ENCODE measurements around the gene NTHL1. TPM values are rescaled to one million over a fixed set of nuclear protein-coding genes. Genes with fewer than 3 reads are reported as not detected.

Gene NTHL1
- total and polyA plus RNA-seq, 2 of the 13 experiments (the other 11 are each of a cell fraction or from before 2014, with no cell fraction given) = 47.5 to 64.9 TPM

GRCh38 chr16:2039274-2040031, 8.2 kb downstream of the NTHL1 start (continued):
- TF ChIP-seq ARID4A (CRISPR knock-in tag; IDR thresholded peaks at IDR 0.05; ENCODE audit: borderline replicate concordance) (peak; percentile 82), DBP (CRISPR knock-in tag; IDR thresholded peaks at IDR 0.05; ENCODE audit: not compliant biosample characterization) (no peak), SUZ12 (IDR thresholded peaks at IDR 0.05; ENCODE audit: low read depth, low read length) (no peak), MIXL1 (CRISPR knock-in tag; IDR thresholded peaks at IDR 0.05) (no peak), PRPF4 (IDR thresholded peaks at IDR 0.05; ENCODE audit: low read depth, low read length, poor library complexity, severe bottlenecking) (no peak), SKI (IDR thresholded peaks at IDR 0.05; ENCODE audit: partially characterized antibody) (peak; percentile 93), ZNF597 (CRISPR knock-in tag; IDR thresholded peaks at IDR 0.05) (no peak), HINFP (CRISPR knock-in tag; IDR thresholded peaks at IDR 0.05; ENCODE audit: low read depth) (0 out of 2 replicates have a peak, but pooled peaks have one; percentile 49), PTBP1 (IDR thresholded peaks at IDR 0.05; ENCODE audit: low read depth, low read length, poor library complexity, severe bottlenecking) (no peak), KDM5A (IDR thresholded peaks at IDR 0.05; ENCODE audit: borderline replicate concordance, low read length) (no peak), ZNF512 (CRISPR knock-in tag; IDR thresholded peaks at IDR 0.05) (no peak), CENPX (CRISPR knock-in tag; IDR thresholded peaks at IDR 0.05) (no peak), PITX1 (CRISPR knock-in tag; IDR thresholded peaks at IDR 0.05) (peak; percentile 86), KLF13 (CRISPR knock-in tag; IDR thresholded peaks at IDR 0.05) (no peak), NCOR1 (IDR thresholded peaks at IDR 0.05; ENCODE audit: borderline replicate concordance, low read length) (peak; percentile 49; the same call in 1 of the 2 replicates), ZNF570 (CRISPR knock-in tag; IDR thresholded peaks at IDR 0.05; ENCODE audit: borderline replicate concordance) (no peak), ZNF251 (CRISPR knock-in tag; IDR thresholded peaks at IDR 0.05) (no peak)
